ENCODE results near the gene LDHD.
A peak's percentile ranks its signal among the peaks of the same experiment; 100 is the strongest.
"Not testable (repeated sequence)": the region's sequence is repeated elsewhere in the genome, so short reads cannot be mapped to it uniquely, and the experiment has no call there.

Gene LDHD

GRCh38 chr16:75099075-75099667 is 17.4 kb downstream of the LDHD start:
- no peak for DNase-seq

GRCh38 chr16:75097941-75098901 is 18.4 kb downstream of the LDHD start:
- DNase-seq: no peak

- DNase-seq: no peak
Measured at GRCh38 chr16:75097191-75097761, 19.3 kb downstream of the LDHD start.

GRCh38 chr16:75096656-75097055 is 19.9 kb downstream of the LDHD start:
- DNase-seq: no peak

GRCh38 chr16:75095204-75095621 is 21.4 kb downstream of the LDHD start:
- no peak for DNase-seq

- DNase-seq: no peak
Measured at GRCh38 chr16:75093598-75094540, 22.7 kb downstream of the LDHD start.

- no peak for DNase-seq
Measured at GRCh38 chr16:75092777-75093176, 23.8 kb downstream of the LDHD start.

GRCh38 chr16:75091619-75092018 is 25.0 kb downstream of the LDHD start:
- not testable (repeated sequence) for DNase-seq

GRCh38 chr16:75090899-75091298 is 25.7 kb downstream of the LDHD start:
- DNase-seq: not testable (repeated sequence)

- no peak for DNase-seq
Measured at GRCh38 chr16:75089486-75090202, 26.9 kb downstream of the LDHD start.

GRCh38 chr16:75088934-75089333 is 27.6 kb downstream of the LDHD start:
- DNase-seq: no peak

- no peak for DNase-seq
Measured at GRCh38 chr16:75088216-75088615, 28.4 kb downstream of the LDHD start.

GRCh38 chr16:75087375-75087979 is 29.1 kb downstream of the LDHD start:
- no peak for DNase-seq

- no peak for DNase-seq
Measured at GRCh38 chr16:75086688-75087374, 29.7 kb downstream of the LDHD start.

GRCh38 chr16:75086281-75086680 is 30.3 kb downstream of the LDHD start:
- DNase-seq: no peak

GRCh38 chr16:75085556-75085955 is 31.0 kb downstream of the LDHD start:
- no peak for DNase-seq

- no peak for DNase-seq
Measured at GRCh38 chr16:75083813-75084212, 32.8 kb downstream of the LDHD start.

- DNase-seq: no peak
Measured at GRCh38 chr16:75081179-75081859, 35.3 kb downstream of the LDHD start.

- peak; percentile 78 for DNase-seq
Measured at GRCh38 chr16:75080205-75081029, 36.2 kb downstream of the LDHD start.
